ENCODE results near the gene PCDH9. TPM values are rescaled to one million over a fixed set of nuclear protein-coding genes. Genes with fewer than 3 reads are reported as not detected.

Gene PCDH9
- total and polyA plus RNA-seq, 10 donors, result 0.24 to 8.1 (median 3.8) TPM

DNA sequence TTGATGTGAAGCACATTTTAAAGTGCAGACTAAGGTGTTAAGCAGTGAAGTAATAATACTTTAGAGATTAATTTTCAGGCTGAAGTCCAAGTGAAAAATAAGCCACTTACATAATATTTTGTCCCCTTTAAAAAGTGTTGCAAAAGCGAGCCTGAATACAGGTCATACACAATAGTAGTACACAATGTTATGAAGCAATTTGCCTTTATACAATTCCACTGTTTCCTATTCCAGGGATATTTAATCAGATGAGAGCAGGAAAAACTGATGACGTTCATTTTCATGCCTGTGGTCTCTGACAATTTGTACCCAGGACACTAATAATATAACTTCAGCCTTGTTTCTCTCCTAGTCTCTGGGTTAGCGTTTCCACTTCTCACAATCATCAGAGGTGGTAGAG lies 916.7 kb downstream of the PCDH9 start:
- Histone ChIP-seq H3K4me3 (no peak overlapping the region), H3K9me3 (no peaks in the 10 kb centered on the region), H3K27me3 (replicated peaks in 1 of 7) (no peaks in the 10 kb centered on the region), H3K4me1 (no peaks in the 10 kb centered on the region), H3K36me3 (no peaks in the 10 kb centered on the region), H3K27ac (no peak overlapping the region)
- WGBS, 5 donors, result 81 to 92% (median 87%) methylated on average over 3 of the region's 3 CpGs
- intact Hi-C loops (cut with DNase I; ENCODE audit: low total_unique reads), result no loop called here
- DNase-seq, result no peak
- TF ChIP-seq POLR2A (IDR thresholded peaks at IDR 0.05) (no peak), POLR2AphosphoS5 (IDR thresholded peaks at IDR 0.05) (no peak), CTCF (IDR thresholded peaks at IDR 0.05 in 8 of 11, conservative IDR thresholded peaks at IDR 0.05 in 3 of 11) (no peak)

DNA sequence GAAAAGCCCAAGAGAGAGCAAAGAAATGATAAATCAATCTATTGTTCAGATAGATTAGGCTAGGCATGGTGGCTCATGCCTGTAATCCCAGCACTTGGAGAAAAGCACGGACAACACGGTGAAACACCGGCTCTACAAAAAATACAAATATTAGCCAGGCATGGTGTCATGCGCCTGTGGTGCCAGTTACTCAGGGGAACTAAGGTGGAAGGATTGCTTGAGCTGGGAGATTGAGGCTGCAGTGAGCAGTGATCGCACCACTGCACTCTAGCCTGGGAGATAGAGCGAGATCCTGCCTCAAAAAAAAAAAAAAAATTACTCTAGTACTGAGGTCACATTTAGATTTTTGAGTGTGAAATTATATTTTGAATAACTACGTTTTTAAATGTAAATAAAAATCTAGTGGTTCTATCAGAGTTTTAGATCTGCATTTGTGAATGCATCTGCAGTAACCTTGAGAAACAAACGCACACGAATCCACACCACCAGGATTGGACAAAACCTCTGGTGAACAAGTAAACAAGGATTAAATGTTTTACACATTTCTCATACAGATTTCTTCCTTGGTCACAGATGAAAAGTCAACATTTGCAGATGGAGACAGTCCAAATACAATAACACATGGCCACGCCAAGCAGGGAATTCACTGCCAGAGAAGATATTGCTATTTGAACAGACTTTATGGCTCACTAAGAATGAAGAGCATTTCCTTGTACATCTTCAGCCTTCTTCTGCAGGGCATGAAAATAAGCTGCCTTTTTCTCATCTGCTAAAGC lies 917.6 kb downstream of the PCDH9 start:
- Histone ChIP-seq H3K27me3 (replicated peaks in 1 of 7) (no peaks in the 10 kb centered on the region), H3K27ac (no peak overlapping the region), H3K9me3 (no peaks in the 10 kb centered on the region), H3K36me3 (no peaks in the 10 kb centered on the region), H3K4me3 (no peak overlapping the region), H3K4me1 (no peaks in the 10 kb centered on the region)
- intact Hi-C loops (cut with DNase I; ENCODE audit: low total_unique reads), result no loop called here
- DNase-seq, result no peak
- TF ChIP-seq POLR2A (IDR thresholded peaks at IDR 0.05) (no peak), POLR2AphosphoS5 (IDR thresholded peaks at IDR 0.05) (no peak), CTCF (IDR thresholded peaks at IDR 0.05 in 8 of 11, conservative IDR thresholded peaks at IDR 0.05 in 3 of 11) (no peak)
- WGBS, 5 donors, result 85 to 92% (median 89%) methylated on average over 10 of the region's 10 CpGs

DNA sequence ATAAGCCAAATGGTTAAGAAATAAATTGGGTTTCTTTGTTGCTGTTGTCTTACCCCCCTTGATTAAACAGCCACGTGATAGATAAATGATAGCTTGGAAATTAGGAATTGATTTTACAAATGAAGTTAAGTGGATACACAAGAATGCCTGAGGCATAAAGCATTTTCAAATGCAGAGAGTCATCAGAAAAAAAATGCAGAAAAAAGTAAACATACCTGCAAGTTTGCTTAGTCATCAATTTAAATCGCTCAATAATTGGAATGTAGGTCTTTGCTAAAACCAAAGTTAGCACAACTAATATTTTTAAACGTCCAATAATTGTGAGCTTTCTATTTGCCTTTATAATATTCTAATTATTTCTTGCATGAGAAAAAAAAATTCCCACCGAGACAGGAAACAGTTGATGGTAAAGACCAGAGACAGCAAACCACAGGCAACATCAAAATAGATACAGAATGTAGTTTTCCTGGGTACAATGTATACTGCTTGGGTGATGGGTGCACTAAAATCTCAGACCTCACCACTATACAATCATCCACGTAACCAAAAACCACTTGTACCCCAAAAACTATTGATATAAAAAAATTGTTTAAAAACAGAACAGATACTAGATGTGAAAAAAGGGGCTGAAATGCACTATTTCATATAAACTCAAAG lies 924.0 kb downstream of the PCDH9 start:
- no peak for TF ChIP-seq CTCF (IDR thresholded peaks at IDR 0.05 in 8 of 11, conservative IDR thresholded peaks at IDR 0.05 in 3 of 11)
- no peak for TF ChIP-seq POLR2A (IDR thresholded peaks at IDR 0.05)
- no peak for TF ChIP-seq POLR2AphosphoS5 (IDR thresholded peaks at IDR 0.05)
- WGBS, 5 donors, result 57 to 63% (median 61%) methylated on average over 5 of the region's 5 CpGs
- H3K9me3 ChIP-seq, result no peaks in the 10 kb centered on the region
- no peaks in the 10 kb centered on the region for H3K36me3 ChIP-seq
- intact Hi-C loops (cut with DNase I; ENCODE audit: low total_unique reads), result no loop called here
- no peak for DNase-seq
- no peaks in the 10 kb centered on the region for H3K27me3 ChIP-seq (replicated peaks in 1 of 7)
- no peaks in the 10 kb centered on the region for H3K4me1 ChIP-seq
- no peak overlapping the region for H3K27ac ChIP-seq
- H3K4me3 ChIP-seq, result no peak overlapping the region

GRCh38 chr13:66301482-66301881 lies 928.7 kb downstream of the PCDH9 start:
- no peak overlapping the region for H3K4me3 ChIP-seq
- no peak for DNase-seq
- no peak for TF ChIP-seq CTCF (IDR thresholded peaks at IDR 0.05 in 8 of 11, conservative IDR thresholded peaks at IDR 0.05 in 3 of 11)
- no peak for TF ChIP-seq POLR2A (IDR thresholded peaks at IDR 0.05)
- no peak for TF ChIP-seq POLR2AphosphoS5 (IDR thresholded peaks at IDR 0.05)
- H3K27me3 ChIP-seq (replicated peaks in 1 of 7), result no peaks in the 10 kb centered on the region
- no peaks in the 10 kb centered on the region for H3K4me1 ChIP-seq
- no peak overlapping the region for H3K27ac ChIP-seq
- intact Hi-C loops (cut with DNase I; ENCODE audit: low total_unique reads), result no loop called here
- peaks cover 0 to 14% (median 10%) of the 10 kb centered on the region in 8 donors for H3K9me3 ChIP-seq
- H3K36me3 ChIP-seq, result no peaks in the 10 kb centered on the region
